ENCODE results near the gene FLT3LG. TPM values are rescaled to one million over a fixed set of nuclear protein-coding genes. Genes with fewer than 3 reads are reported as not detected.
A peak's percentile ranks its signal among the peaks of the same experiment; 100 is the strongest.

The FLT3LG gene
- total and polyA plus RNA-seq, 9 of the 15 experiments (the other 6 are each of a cell fraction or from before 2014, with no cell fraction given), result 0.31 to 6.4 (median 1.1) TPM

GRCh38 chr19:49443366-49444099, 30.5 kb upstream of the FLT3LG start (continued):
- TF ChIP-seq POLR2H (tag; IDR thresholded peaks at IDR 0.05; ENCODE audit: low read depth), result no peak
- TF ChIP-seq GTF2E2 (tag; IDR thresholded peaks at IDR 0.05), result no peak
- TF ChIP-seq HDAC6 (IDR thresholded peaks at IDR 0.05; ENCODE audit: low read depth, low read length), result no peak
- peak; percentile 44; the same call in 1 of the 2 replicates for TF ChIP-seq ATF6 (CRISPR knock-in tag; IDR thresholded peaks at IDR 0.05)
- TF ChIP-seq PHF8 (IDR thresholded peaks at IDR 0.05; ENCODE audit: borderline replicate concordance, low read length), result peak; percentile 47; the same call in 1 of the 2 replicates
- TF ChIP-seq MNT (conservative IDR thresholded peaks at IDR 0.05), result peak; percentile 78 to 80
- no peak for TF ChIP-seq YBX1 (IDR thresholded peaks at IDR 0.05)
- TF ChIP-seq CREB1 (IDR thresholded peaks at IDR 0.05), result peak; percentile 64
- peak; percentile 67; the same call in 1 of the 2 replicates for TF ChIP-seq CREB1 (CRISPR knock-in tag; IDR thresholded peaks at IDR 0.05)
- TF ChIP-seq GABPB1 (CRISPR knock-in tag; IDR thresholded peaks at IDR 0.05), result peak; percentile 78
- no peak for TF ChIP-seq WHSC1 (IDR thresholded peaks at IDR 0.05; ENCODE audit: low read length)
- TF ChIP-seq ZNF239 (CRISPR knock-in tag; IDR thresholded peaks at IDR 0.05), result no peak
- 0 out of 2 replicates have a peak, but pooled peaks have one; percentile 39 for TF ChIP-seq KLF16 (IDR thresholded peaks at IDR 0.05)
- TF ChIP-seq SIN3A (IDR thresholded peaks at IDR 0.05; ENCODE audit: borderline replicate concordance in 2 of 2, control insufficient read depth in 1 of 2, low read depth in 2 of 2, low read length in 2 of 2), result peak; percentile 58 to 66; a peak in 2 of 4 replicates
- no peak for TF ChIP-seq ZBTB26 (CRISPR knock-in tag; IDR thresholded peaks at IDR 0.05)
- peak; percentile 60; the same call in 1 of the 2 replicates for TF ChIP-seq DMBX1 (CRISPR knock-in tag; IDR thresholded peaks at IDR 0.05; ENCODE audit: borderline replicate concordance)
- peak; percentile 30 for TF ChIP-seq SAP30 (IDR thresholded peaks at IDR 0.05; ENCODE audit: borderline replicate concordance, insufficient read depth, low read depth, low read length, poor library complexity, severe bottlenecking)
- peak; percentile 56 for TF ChIP-seq ZBTB2 (IDR thresholded peaks at IDR 0.05)
- peak in 1 of 2 experiments; percentile 3; a peak in 1 of 3 replicates for TF ChIP-seq CBX3 (IDR thresholded peaks at IDR 0.05; ENCODE audit: borderline replicate concordance in 1 of 2, low read length in 2 of 2)
- TF ChIP-seq TAF15 (IDR thresholded peaks at IDR 0.05; ENCODE audit: low read depth, low read length), result no peak
